Liver (tissue), 9 donors: ENCODE measurements around the gene SRRM3. TPM values are rescaled to one million over a fixed set of nuclear protein-coding genes. Genes with fewer than 3 reads are reported as not detected.

ENCODE experiments used
- DNase-seq: peaks from one replicate; pipeline ENCODE4 v3.0.0-alpha.2; 2017; ENCODE audit warnings: low spot score
- H3K27ac ChIP-seq, 2 donors: one replicate each; pipeline ENCODE4 v1.7.0; 2013; ENCODE audit warnings: inconsistent platforms in 2 of 2, low read length in 2 of 2, control low read depth in 1 of 2, low read depth in 1 of 2, mild to moderate bottlenecking in 1 of 2
- H3K27me3 ChIP-seq, 4 donors: one replicate each; pipeline versions ENCODE4 v1.6.1 to v1.7.0; 2013; ENCODE audit warnings: low read length in 3 of 4, inconsistent platforms in 1 of 4, mild to moderate bottlenecking in 1 of 4, moderate library complexity in 1 of 4; ENCODE audit not compliant: control insufficient read depth in 4 of 4, insufficient read depth in 4 of 4
- H3K36me3 ChIP-seq, 4 donors: one replicate each; pipeline versions ENCODE4 v1.6.1 to v1.7.0; 2013; ENCODE audit warnings: low read length in 3 of 4, mild to moderate bottlenecking in 3 of 4, low read depth in 1 of 4, moderate library complexity in 1 of 4; ENCODE audit not compliant: control insufficient read depth in 4 of 4, insufficient read depth in 3 of 4
- H3K4me1 ChIP-seq, 4 donors: one replicate each; pipeline versions ENCODE4 v1.6.1 to v1.7.0; 2013; ENCODE audit warnings: low read length in 3 of 4, mild to moderate bottlenecking in 3 of 4, moderate library complexity in 1 of 4; ENCODE audit not compliant: control insufficient read depth in 4 of 4, insufficient read depth in 4 of 4
- H3K4me3 ChIP-seq, 3 donors: one replicate each; pipeline versions ENCODE4 v1.6.1 to v1.7.0; 2013; ENCODE audit warnings: low read length in 3 of 3, control low read depth in 1 of 3, low read depth in 1 of 3, mild to moderate bottlenecking in 1 of 3
- H3K9ac ChIP-seq, 2 donors: one replicate each; pipeline ENCODE4 v1.7.0; 2013; ENCODE audit warnings: low read length in 2 of 2, mild to moderate bottlenecking in 2 of 2, moderate library complexity in 2 of 2, control low read depth in 1 of 2, low read depth in 1 of 2
- H3K9me3 ChIP-seq, 4 donors: one replicate each; pipeline versions ENCODE4 v1.6.1 to v1.7.0; 2013; ENCODE audit warnings: low read length in 3 of 4; ENCODE audit not compliant: control insufficient read depth in 4 of 4
- EGR1 ChIP-seq, 2 donors: IDR thresholded peaks; 2 replicates each; pipeline ENCODE4 v1.6.1; 2016 to 2018; ENCODE audit warnings: antibody characterized with exemption in 2 of 2, low read depth in 2 of 2
- FOXA1 ChIP-seq: IDR thresholded peaks from 2 replicates; pipeline ENCODE4 v1.6.1; 2016; ENCODE audit warnings: antibody characterized with exemption
- FOXA2 ChIP-seq: IDR thresholded peaks from 2 replicates; pipeline ENCODE4 v1.6.1; 2016; ENCODE audit warnings: antibody characterized with exemption
- GABPA ChIP-seq, 2 donors: IDR thresholded peaks in 1 of 2; conservative IDR thresholded peaks in 1 of 2; 2 replicates each; pipeline ENCODE4 v1.6.1; 2016; ENCODE audit warnings: antibody characterized with exemption in 2 of 2, mild to moderate bottlenecking in 1 of 2, moderate library complexity in 1 of 2
- HNF4A ChIP-seq, 2 donors: conservative IDR thresholded peaks; 2 replicates each; pipeline ENCODE4 v1.6.1; 2016; ENCODE audit warnings: antibody characterized with exemption in 2 of 2, mild to moderate bottlenecking in 2 of 2
- HNF4G ChIP-seq: IDR thresholded peaks from 2 replicates; pipeline ENCODE4 v1.6.1; 2016; ENCODE audit warnings: antibody characterized with exemption
- JUND ChIP-seq, 2 donors: IDR thresholded peaks; 2 replicates each; pipeline ENCODE4 v1.6.1; 2016; ENCODE audit warnings: antibody characterized with exemption in 2 of 2
- NR2F2 ChIP-seq: IDR thresholded peaks from 2 replicates; pipeline ENCODE4 v1.6.1; 2016; ENCODE audit warnings: antibody characterized with exemption
- RAD21 ChIP-seq, 2 donors: IDR thresholded peaks; 2 replicates each; pipeline ENCODE4 v1.6.1; 2016; ENCODE audit warnings: antibody characterized with exemption in 2 of 2, mild to moderate bottlenecking in 2 of 2
- RXRA ChIP-seq, 2 donors: IDR thresholded peaks; 2 replicates each; pipeline ENCODE4 v1.6.1; 2017 to 2018; ENCODE audit warnings: antibody characterized with exemption in 2 of 2, mild to moderate bottlenecking in 1 of 2
- SP1 ChIP-seq: IDR thresholded peaks from 2 replicates; pipeline ENCODE4 v1.6.1; 2018; ENCODE audit warnings: antibody characterized with exemption, mild to moderate bottlenecking
- TAF1 ChIP-seq: conservative IDR thresholded peaks from 2 replicates; pipeline ENCODE4 v1.6.1; 2016; ENCODE audit warnings: antibody characterized with exemption, mild to moderate bottlenecking
- YY1 ChIP-seq: IDR thresholded peaks from 2 replicates; pipeline ENCODE4 v1.6.1; 2016; ENCODE audit warnings: antibody characterized with exemption, mild to moderate bottlenecking
- WGBS: extraction: QIAGEN DNeasy Blood & Tissue Kit; methylation state at CpG from one replicate; pipeline ENCODE4 v1.1.7; 2013; 5-methylcytosine and 5-hydroxymethylcytosine counted together
- polyA plus RNA-seq, 2 donors: library from polyadenylated mRNA; stranded (reverse) in 1 of 2; unstranded in 1 of 2; fragments of 200-250 nt in 1 of 2; fragments of >200 nt in 1 of 2; fragmentation: Nextera tagmentation in 1 of 2; extraction: Ambion mirVana in 1 of 2; gene quantifications; one replicate each; pipeline versions ENCODE4 v1.2.1 to v1.2.3, GENCODE V29; 2013 to 2015
- total RNA-seq, 2 donors: library from RNA; depleted of rRNA; stranded (reverse); fragments of >200 nt; gene quantifications; one replicate each; pipeline ENCODE4 v1.2.3, GENCODE V29; 2014
- TF ChIP-seq, protein P1 (sequence below): fragments of 150-350 bp; IDR thresholded peaks from 2 replicates; pipeline ENCODE4 v1.5.1; 2017; ENCODE audit warnings: improper control_type of control experiment, low read depth, low read length; ENCODE audit not compliant: missing input control
- TF ChIP-seq, protein P2 (sequence below): IDR thresholded peaks from 2 replicates; pipeline ENCODE4 v1.6.1; 2016; ENCODE audit warnings: antibody characterized with exemption, mild to moderate bottlenecking
- donor health status: healthy.
- donor health status: healthy.
- donor health status: healthy.
- donor health status: healthy.
- donor health status: healthy.

SRRM3 gene
- total and polyA plus RNA-seq, 4 donors, result 0.08 to 0.16 TPM; not detected in 2

GRCh38 chr7:76257973-76258372, 56.3 kb downstream of the SRRM3 start:
- H3K27ac ChIP-seq, result no peak overlapping the region
- TF ChIP-seq TAF1, result no peak
- TF ChIP-seq FOXA1, result no peak
- TF ChIP-seq, protein P1, sequence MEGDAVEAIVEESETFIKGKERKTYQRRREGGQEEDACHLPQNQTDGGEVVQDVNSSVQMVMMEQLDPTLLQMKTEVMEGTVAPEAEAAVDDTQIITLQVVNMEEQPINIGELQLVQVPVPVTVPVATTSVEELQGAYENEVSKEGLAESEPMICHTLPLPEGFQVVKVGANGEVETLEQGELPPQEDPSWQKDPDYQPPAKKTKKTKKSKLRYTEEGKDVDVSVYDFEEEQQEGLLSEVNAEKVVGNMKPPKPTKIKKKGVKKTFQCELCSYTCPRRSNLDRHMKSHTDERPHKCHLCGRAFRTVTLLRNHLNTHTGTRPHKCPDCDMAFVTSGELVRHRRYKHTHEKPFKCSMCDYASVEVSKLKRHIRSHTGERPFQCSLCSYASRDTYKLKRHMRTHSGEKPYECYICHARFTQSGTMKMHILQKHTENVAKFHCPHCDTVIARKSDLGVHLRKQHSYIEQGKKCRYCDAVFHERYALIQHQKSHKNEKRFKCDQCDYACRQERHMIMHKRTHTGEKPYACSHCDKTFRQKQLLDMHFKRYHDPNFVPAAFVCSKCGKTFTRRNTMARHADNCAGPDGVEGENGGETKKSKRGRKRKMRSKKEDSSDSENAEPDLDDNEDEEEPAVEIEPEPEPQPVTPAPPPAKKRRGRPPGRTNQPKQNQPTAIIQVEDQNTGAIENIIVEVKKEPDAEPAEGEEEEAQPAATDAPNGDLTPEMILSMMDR, result no peak
- no peak for TF ChIP-seq JUND (IDR thresholded peaks at IDR 0.05)
- TF ChIP-seq SP1, result no peak
- TF ChIP-seq YY1, result no peak
- no peak for TF ChIP-seq FOXA2
- TF ChIP-seq NR2F2, result no peak
- TF ChIP-seq RXRA (IDR thresholded peaks at IDR 0.05), result no peak
- H3K36me3 ChIP-seq, result no peaks in the 10 kb centered on the region
- H3K4me1 ChIP-seq, result peaks cover 0 to 2% (median 0%) of the 10 kb centered on the region in 4 donors
- no peaks in the 10 kb centered on the region for H3K27me3 ChIP-seq
- WGBS, result 74% methylated on average over 8 of the region's 8 CpGs
- DNase-seq, result no peak
- no peak overlapping the region for H3K9ac ChIP-seq
- H3K9me3 ChIP-seq, result no peaks in the 10 kb centered on the region
- H3K4me3 ChIP-seq, result no peak overlapping the region

GRCh38 chr7:76259124-76260093, 57.7 kb downstream of the SRRM3 start:
- H3K4me3 ChIP-seq, result peak overlapping the region in 1 of 3 donors; percentile 42
- H3K9me3 ChIP-seq, result no peaks in the 10 kb centered on the region
- 21% methylated on average over 50 of the region's 50 CpGs for WGBS
- H3K4me1 ChIP-seq, result peaks cover 0 to 2% (median 0%) of the 10 kb centered on the region in 4 donors
- H3K27ac ChIP-seq, result no peak overlapping the region
- TF ChIP-seq NR2F2, result no peak
- TF ChIP-seq HNF4A (conservative IDR thresholded peaks at IDR 0.05), result no peak
- no peak for TF ChIP-seq GABPA (IDR thresholded peaks at IDR 0.05 in 1 of 2, conservative IDR thresholded peaks at IDR 0.05 in 1 of 2)
- TF ChIP-seq HNF4G, result no peak
- TF ChIP-seq, protein P2, sequence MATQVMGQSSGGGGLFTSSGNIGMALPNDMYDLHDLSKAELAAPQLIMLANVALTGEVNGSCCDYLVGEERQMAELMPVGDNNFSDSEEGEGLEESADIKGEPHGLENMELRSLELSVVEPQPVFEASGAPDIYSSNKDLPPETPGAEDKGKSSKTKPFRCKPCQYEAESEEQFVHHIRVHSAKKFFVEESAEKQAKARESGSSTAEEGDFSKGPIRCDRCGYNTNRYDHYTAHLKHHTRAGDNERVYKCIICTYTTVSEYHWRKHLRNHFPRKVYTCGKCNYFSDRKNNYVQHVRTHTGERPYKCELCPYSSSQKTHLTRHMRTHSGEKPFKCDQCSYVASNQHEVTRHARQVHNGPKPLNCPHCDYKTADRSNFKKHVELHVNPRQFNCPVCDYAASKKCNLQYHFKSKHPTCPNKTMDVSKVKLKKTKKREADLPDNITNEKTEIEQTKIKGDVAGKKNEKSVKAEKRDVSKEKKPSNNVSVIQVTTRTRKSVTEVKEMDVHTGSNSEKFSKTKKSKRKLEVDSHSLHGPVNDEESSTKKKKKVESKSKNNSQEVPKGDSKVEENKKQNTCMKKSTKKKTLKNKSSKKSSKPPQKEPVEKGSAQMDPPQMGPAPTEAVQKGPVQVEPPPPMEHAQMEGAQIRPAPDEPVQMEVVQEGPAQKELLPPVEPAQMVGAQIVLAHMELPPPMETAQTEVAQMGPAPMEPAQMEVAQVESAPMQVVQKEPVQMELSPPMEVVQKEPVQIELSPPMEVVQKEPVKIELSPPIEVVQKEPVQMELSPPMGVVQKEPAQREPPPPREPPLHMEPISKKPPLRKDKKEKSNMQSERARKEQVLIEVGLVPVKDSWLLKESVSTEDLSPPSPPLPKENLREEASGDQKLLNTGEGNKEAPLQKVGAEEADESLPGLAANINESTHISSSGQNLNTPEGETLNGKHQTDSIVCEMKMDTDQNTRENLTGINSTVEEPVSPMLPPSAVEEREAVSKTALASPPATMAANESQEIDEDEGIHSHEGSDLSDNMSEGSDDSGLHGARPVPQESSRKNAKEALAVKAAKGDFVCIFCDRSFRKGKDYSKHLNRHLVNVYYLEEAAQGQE, result no peak
- TF ChIP-seq RAD21 (IDR thresholded peaks at IDR 0.05), result no peak
- no peak for TF ChIP-seq EGR1 (IDR thresholded peaks at IDR 0.05; ENCODE audit: low read depth in 2 of 2)
- no peak for TF ChIP-seq SP1
- H3K36me3 ChIP-seq, result no peaks in the 10 kb centered on the region
- no peak for DNase-seq
- H3K27me3 ChIP-seq, result no peaks in the 10 kb centered on the region
- H3K9ac ChIP-seq, result no peak overlapping the region
